HepG2 (cell line): Measurements from ENCODE around the gene HEPN1. TPM values are rescaled to one million over a fixed set of nuclear protein-coding genes. Genes with fewer than 3 reads are reported as not detected.

Experiments
- BCL3 ChIP-seq: sonication (generic); formaldehyde crosslinking; IDR thresholded peaks from 2 replicates; pipeline ENCODE4 v1.5.1; 2020; ENCODE audit warnings: mild to moderate bottlenecking, missing genetic modification reagents, moderate library complexity
- E2F1 ChIP-seq: sonication (generic); formaldehyde crosslinking; IDR thresholded peaks from 2 replicates; pipeline ENCODE4 v1.5.0; 2020; ENCODE audit warnings: missing genetic modification reagents
- GRHL1 ChIP-seq: sonication (generic); formaldehyde crosslinking; conservative IDR thresholded peaks from 2 replicates; pipeline ENCODE4 v1.8.0; 2022; ENCODE audit warnings: missing genetic modification reagents
- MED1 ChIP-seq: sonication (generic); formaldehyde crosslinking; IDR thresholded peaks from 2 replicates; pipeline ENCODE4 v1.4.0; 2020; ENCODE audit warnings: missing genetic modification reagents
- NR2F6 ChIP-seq, 2 experiments: IDR thresholded peaks; 2 replicates each; pipeline ENCODE4 v1.6.1; 2016; ENCODE audit warnings: antibody characterized with exemption in 1 of 2, mild to moderate bottlenecking in 1 of 2
- SP4 ChIP-seq: sonication (generic); formaldehyde crosslinking; IDR thresholded peaks from 2 replicates; pipeline ENCODE4 v1.8.1; 2023; ENCODE audit warnings: mild to moderate bottlenecking, missing genetic modification reagents
- THRA ChIP-seq: sonication (generic); formaldehyde crosslinking; IDR thresholded peaks from 2 replicates; pipeline ENCODE4 v1.4.0; 2020; ENCODE audit warnings: missing genetic modification reagents, borderline replicate concordance
- XRCC5 ChIP-seq: fragments of 200-400 bp; formaldehyde crosslinking; optimal IDR thresholded peaks from 2 replicates; pipeline ENCODE3; 2017; ENCODE audit warnings: mild to moderate bottlenecking, low read length
- ZBTB4 ChIP-seq: sonication (generic); formaldehyde crosslinking; IDR thresholded peaks from 2 replicates; pipeline ENCODE4 v1.4.0; 2020; ENCODE audit warnings: missing genetic modification reagents, mild to moderate bottlenecking, borderline replicate concordance
- ZMAT3 ChIP-seq: sonication (generic); formaldehyde crosslinking; conservative IDR thresholded peaks from 2 replicates; pipeline ENCODE4 v1.7.0; 2021; ENCODE audit warnings: missing genetic modification reagents
- ZNF354B ChIP-seq: sonication (generic); formaldehyde crosslinking; IDR thresholded peaks from 2 replicates; pipeline ENCODE4 v1.8.0; 2022; ENCODE audit warnings: mild to moderate bottlenecking, missing genetic modification reagents
- ZNF510 ChIP-seq: sonication (generic); formaldehyde crosslinking; IDR thresholded peaks from 2 replicates; pipeline ENCODE4 v1.4.0; 2020; ENCODE audit warnings: low read depth, mild to moderate bottlenecking, missing genetic modification reagents
- ZNF687 ChIP-seq: sonication (generic); formaldehyde crosslinking; IDR thresholded peaks from 2 replicates; pipeline ENCODE4 v1.5.1; 2020; ENCODE audit warnings: mild to moderate bottlenecking, missing genetic modification reagents, moderate library complexity
- polyA plus RNA-seq, 8 experiments: library from polyadenylated mRNA; depleted of rRNA in 3 of 8; stranded (reverse) in 7 of 8; unstranded in 1 of 8; fragments of >200 nt; fragmentation: Illumina TruSeq in 4 of 8; extraction: Trizol in 4 of 8; gene quantifications; 2 replicates each; pipeline versions ENCODE4 v1.2.1 to v1.2.3, GENCODE V29; 2011 to 2016; ENCODE audit warnings: low read depth in 4 of 8, missing spikeins in 1 of 8, mixed read lengths in 1 of 8; ENCODE audit not compliant: insufficient read depth in 1 of 8
- total RNA-seq, 5 experiments: library from RNA; depleted of rRNA; stranded (reverse); fragments of >200 nt; fragmentation: Illumina TruSeq; extraction: Trizol; gene quantifications; 2 replicates each; pipeline ENCODE4 v1.2.3, GENCODE V29; 2016; ENCODE audit warnings: low read depth in 1 of 5

HEPN1 gene
- total and polyA plus RNA-seq, 2 of the 13 experiments (the other 11 are each of a cell fraction or from before 2014, with no cell fraction given), result not detected

- TF ChIP-seq GRHL1 (CRISPR knock-in tag) (no peak), ZNF510 (CRISPR knock-in tag) (0 out of 2 replicates have a peak, but pooled peaks have one; percentile 72), ZMAT3 (CRISPR knock-in tag) (0 out of 2 replicates have a peak, but pooled peaks have one; percentile 45), ZBTB4 (peak; percentile 64; the same call in 1 of the 2 replicates), SP4 (peak; percentile 48; the same call in 1 of the 2 replicates), E2F1 (CRISPR knock-in tag) (peak; percentile 43; the same call in 1 of the 2 replicates), XRCC5 (peak; percentile 15), BCL3 (CRISPR knock-in tag) (peak; percentile 31; the same call in 1 of the 2 replicates), THRA (CRISPR knock-in tag) (peak; percentile 94; the same call in 1 of the 2 replicates), ZNF687 (peak; percentile 85), NR2F6 (IDR thresholded peaks at IDR 0.05) (peak; percentile 98), NR2F6 (CRISPR knock-in tag; IDR thresholded peaks at IDR 0.05) (peak; percentile 98), ZNF354B (CRISPR knock-in tag) (no peak), MED1 (CRISPR knock-in tag) (peak; percentile 81)
Measured at GRCh38 chr11:124882339-124883071, 36.5 kb upstream of the HEPN1 start (continued).
